Testis (tissue), 2 donors: Measurements from ENCODE around the gene TAF6.

Experiments
- CTCF ChIP-seq, 3 experiments: fragments of 450-650 bp in 2 of 3; fragments of 200-600 bp in 1 of 3; sonication (generic) in 1 of 3; IDR thresholded peaks; one replicate each; pipeline ENCODE4 v1.5.1; 2016 to 2019; ENCODE audit warnings: antibody characterized with exemption in 3 of 3, mild to moderate bottlenecking in 2 of 3, moderate library complexity in 1 of 3
- POLR2A ChIP-seq: fragments of 450-650 bp; IDR thresholded peaks from one replicate; pipeline ENCODE4 v1.6.1; 2017; ENCODE audit warnings: antibody characterized with exemption, mild to moderate bottlenecking, moderate library complexity

DNA sequence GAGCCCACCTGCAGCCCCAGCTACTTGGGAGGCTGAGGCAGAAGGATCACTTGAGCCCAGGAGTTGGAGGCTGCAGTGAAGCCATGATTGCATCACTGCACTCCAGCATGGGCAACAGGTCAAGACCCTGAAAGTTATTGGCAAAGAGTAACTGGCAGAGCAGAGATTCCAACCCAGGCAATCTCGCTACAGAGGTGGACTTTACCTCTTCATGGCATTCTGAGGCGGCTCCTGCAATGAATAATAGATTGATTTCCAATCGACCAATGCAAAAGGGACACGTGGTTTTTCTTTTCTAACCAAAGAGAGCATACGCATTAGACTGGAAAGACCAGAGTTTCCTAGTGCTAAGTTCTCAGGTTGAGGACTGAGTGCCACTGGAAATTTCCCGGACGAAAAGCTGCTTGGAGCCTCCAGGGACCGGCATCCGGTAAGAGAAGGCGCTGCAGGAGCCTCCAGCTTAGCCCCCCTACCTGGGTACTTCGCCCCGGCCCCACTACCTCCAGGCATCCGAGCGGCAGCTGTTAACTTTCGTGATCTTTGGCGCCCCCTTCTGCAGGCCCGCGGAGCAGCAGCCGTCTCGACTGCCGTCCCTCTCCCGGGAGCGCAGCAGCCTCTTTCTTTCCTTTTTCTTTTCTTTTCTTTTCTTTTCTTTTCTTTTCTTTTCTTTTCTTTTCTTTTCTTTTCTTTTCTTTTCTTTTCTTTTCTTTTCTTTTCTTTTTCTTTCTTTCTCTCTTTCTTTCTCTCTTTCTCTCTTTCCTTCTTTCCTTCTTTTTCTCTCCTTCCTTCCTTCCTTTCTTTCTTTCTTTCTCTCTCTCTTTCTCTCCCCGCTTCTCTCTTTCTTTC lies 11.7 kb upstream of the TAF6 start:
- peak; percentile 48 to 84 (median 83) for TF ChIP-seq CTCF (IDR thresholded peaks at IDR 0.05)
- TF ChIP-seq POLR2A = no peak
